Measurements from ENCODE around the gene NLRC5. TPM values are rescaled to one million over a fixed set of nuclear protein-coding genes. Genes with fewer than 3 reads are reported as not detected.

Gene NLRC5
- total and polyA plus RNA-seq, 8 donors = 4.6 to 26.6 (median 9.9) TPM

DNA sequence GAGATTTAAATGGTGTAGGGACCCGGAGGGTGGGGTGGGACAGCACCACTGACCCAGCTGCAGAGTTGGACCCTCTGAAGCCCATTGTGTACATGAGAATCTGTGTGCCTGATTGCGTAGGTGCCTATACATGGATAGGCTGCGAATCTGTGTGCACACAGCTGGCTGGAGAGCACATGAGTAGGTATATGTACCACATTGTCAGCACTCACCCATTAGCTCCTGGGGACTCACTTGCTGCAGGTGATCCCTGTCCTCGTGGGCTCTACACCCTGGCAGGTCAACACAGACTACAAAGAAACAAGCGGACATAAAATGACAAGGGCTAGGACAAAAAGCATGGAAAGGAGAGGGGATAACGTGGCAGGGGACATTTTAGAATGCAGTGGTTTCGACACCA, 38.9 kb upstream of the NLRC5 start:
- 42 to 45% methylated on average over 7 of the region's 7 CpGs for WGBS, 2 donors
- TF ChIP-seq, protein P1, sequence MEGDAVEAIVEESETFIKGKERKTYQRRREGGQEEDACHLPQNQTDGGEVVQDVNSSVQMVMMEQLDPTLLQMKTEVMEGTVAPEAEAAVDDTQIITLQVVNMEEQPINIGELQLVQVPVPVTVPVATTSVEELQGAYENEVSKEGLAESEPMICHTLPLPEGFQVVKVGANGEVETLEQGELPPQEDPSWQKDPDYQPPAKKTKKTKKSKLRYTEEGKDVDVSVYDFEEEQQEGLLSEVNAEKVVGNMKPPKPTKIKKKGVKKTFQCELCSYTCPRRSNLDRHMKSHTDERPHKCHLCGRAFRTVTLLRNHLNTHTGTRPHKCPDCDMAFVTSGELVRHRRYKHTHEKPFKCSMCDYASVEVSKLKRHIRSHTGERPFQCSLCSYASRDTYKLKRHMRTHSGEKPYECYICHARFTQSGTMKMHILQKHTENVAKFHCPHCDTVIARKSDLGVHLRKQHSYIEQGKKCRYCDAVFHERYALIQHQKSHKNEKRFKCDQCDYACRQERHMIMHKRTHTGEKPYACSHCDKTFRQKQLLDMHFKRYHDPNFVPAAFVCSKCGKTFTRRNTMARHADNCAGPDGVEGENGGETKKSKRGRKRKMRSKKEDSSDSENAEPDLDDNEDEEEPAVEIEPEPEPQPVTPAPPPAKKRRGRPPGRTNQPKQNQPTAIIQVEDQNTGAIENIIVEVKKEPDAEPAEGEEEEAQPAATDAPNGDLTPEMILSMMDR (IDR thresholded peaks at IDR 0.05) = no peak
- Histone ChIP-seq H3K9me3 (no peaks in the 10 kb centered on the region), H3K27ac (peak overlapping the region in 1 of 4 donors; percentile 22), H3K4me3 (no peak overlapping the region), H3K36me3 (no peaks in the 10 kb centered on the region), H3K27me3 (no peaks in the 10 kb centered on the region), H3K4me1 (peaks cover under 1 to 4% (median under 1%) of the 10 kb centered on the region in 3 donors)
- ATAC-seq = peak in 2 of 4 donors; percentile 4 to 5
- intact Hi-C loops (cut with DNase I) = loop anchor here in 2 of 3 donors (5.0 kb wide), 1 partner anchor 83 kb away; the partner anchor contains the start of gene SLC12A3 (in 2 of the 2)
- no peak for DNase-seq
- no peak for FAIRE-seq

GRCh38 chr16:56950881-56951771, 38.2 kb upstream of the NLRC5 start:
- no peak overlapping the region for H3K4me3 ChIP-seq
- peak; percentile 65 to 87 (median 74) for DNase-seq
- ATAC-seq = peak; percentile 55 to 84 (median 74)
- intact Hi-C loops (cut with DNase I) = loop anchor here in 2 of 3 donors (5.0 kb wide), 1 partner anchor 84 kb away; the partner anchor contains the start of gene SLC12A3 (in 2 of the 2)
- H3K27ac ChIP-seq = peak overlapping the region in 1 of 4 donors; percentile 12
- no peaks in the 10 kb centered on the region for H3K36me3 ChIP-seq
- FAIRE-seq = no peak
- H3K27me3 ChIP-seq = no peaks in the 10 kb centered on the region
- TF ChIP-seq, protein P1 (IDR thresholded peaks at IDR 0.05) = peak in 3 of 4 donors; percentile 38 to 55 (median 38)
- H3K9me3 ChIP-seq = no peaks in the 10 kb centered on the region
- WGBS, 2 donors = 33 to 36% methylated on average over 15 of the region's 15 CpGs
- peaks cover 0 to 4% (median 0%) of the 10 kb centered on the region in 3 donors for H3K4me1 ChIP-seq

- no peaks in the 10 kb centered on the region for H3K4me1 ChIP-seq
- intact Hi-C loops (cut with DNase I) = loop anchor here in 2 of 3 donors (5.0 kb wide), 1 partner anchor 86 kb away; the partner anchor contains the start of gene SLC12A3 (in 2 of the 2)
- no peak for ATAC-seq
- H3K4me3 ChIP-seq = no peak overlapping the region
- TF ChIP-seq, protein P1 (IDR thresholded peaks at IDR 0.05) = no peak
- H3K27ac ChIP-seq = no peak overlapping the region
- H3K27me3 ChIP-seq = no peaks in the 10 kb centered on the region
- no peaks in the 10 kb centered on the region for H3K9me3 ChIP-seq
- H3K36me3 ChIP-seq = no peaks in the 10 kb centered on the region
- FAIRE-seq = no peak
- DNase-seq = no peak
- 70 to 88% methylated on average over 6 of the region's 6 CpGs for WGBS, 2 donors
Measured at GRCh38 chr16:56953006-56953405, 36.4 kb upstream of the NLRC5 start.

- no peaks in the 10 kb centered on the region for H3K36me3 ChIP-seq
- 87 to 97% methylated on average over 4 of the region's 4 CpGs for WGBS, 2 donors
- no peaks in the 10 kb centered on the region for H3K4me1 ChIP-seq
- no peaks in the 10 kb centered on the region for H3K9me3 ChIP-seq
- H3K27ac ChIP-seq = no peak overlapping the region
- TF ChIP-seq, protein P1 (IDR thresholded peaks at IDR 0.05) = no peak
- H3K4me3 ChIP-seq = no peak overlapping the region
- no peak for FAIRE-seq
- DNase-seq = no peak
- no peaks in the 10 kb centered on the region for H3K27me3 ChIP-seq
- no peak for ATAC-seq
- intact Hi-C loops (cut with DNase I) = no loop called here
Measured at GRCh38 chr16:56956076-56956475, 33.3 kb upstream of the NLRC5 start.

Measured in pancreas (tissue), 10 donors.